Kidney (tissue), 14 donors: ENCODE measurements around the gene ACTG1. TPM values are rescaled to one million over a fixed set of nuclear protein-coding genes. Genes with fewer than 3 reads are reported as not detected.

Experiments used
- DNase-seq, 5 donors: peaks; one replicate each; pipeline ENCODE4 v3.0.0-alpha.2; 2013 to 2020
- FAIRE-seq: peaks from 2 replicates; lab custom pipeline; 2012; peaks lifted over from hg19 to GRCh38; lab: Jason Lieb, UNC
- H3K27ac ChIP-seq, 2 donors: one replicate each; pipeline ENCODE4 v1.7.0; 2013; ENCODE audit warnings: low read depth in 2 of 2, low read length in 2 of 2, inconsistent platforms in 1 of 2
- H3K27me3 ChIP-seq: one replicate; pipeline ENCODE4 v1.7.1; 2013; ENCODE audit warnings: low read length, inconsistent platforms; ENCODE audit not compliant: control insufficient read depth, insufficient read depth
- H3K36me3 ChIP-seq, 3 donors: one replicate each; pipeline versions ENCODE4 v1.7.0 to v1.7.1; 2013; ENCODE audit warnings: low read length in 3 of 3, control low read depth in 1 of 3, inconsistent platforms in 1 of 3; ENCODE audit not compliant: insufficient read depth in 3 of 3, control insufficient read depth in 2 of 3
- H3K4me1 ChIP-seq, 3 donors: one replicate each; pipeline versions ENCODE4 v1.7.0 to v1.7.1; 2013; ENCODE audit warnings: low read length in 3 of 3, inconsistent platforms in 1 of 3, low read depth in 1 of 3; ENCODE audit not compliant: control insufficient read depth in 2 of 3, insufficient read depth in 2 of 3
- H3K4me3 ChIP-seq, 3 donors: one replicate each; pipeline versions ENCODE4 v1.7.0 to v1.8.1; 2013; ENCODE audit warnings: low read length in 3 of 3, control low read depth in 1 of 3, inconsistent platforms in 1 of 3
- H3K9ac ChIP-seq, 3 donors: one replicate each; pipeline versions ENCODE4 v1.7.0 to v1.7.1; 2013; ENCODE audit warnings: low read length in 3 of 3, control low read depth in 1 of 3, inconsistent platforms in 1 of 3
- H3K9me3 ChIP-seq, 3 donors: one replicate each; pipeline versions ENCODE4 v1.7.0 to v1.7.1; 2013; ENCODE audit warnings: low read length in 3 of 3, control low read depth in 1 of 3, inconsistent platforms in 1 of 3; ENCODE audit not compliant: control insufficient read depth in 2 of 3, insufficient read depth in 1 of 3
- intact Hi-C: fragments of 100-400 bp; cut with DNase I; formaldehyde crosslinking; loops from one replicate; pipeline ENCODE4 v1.11.1; 2022
- polyA plus RNA-seq: library from polyadenylated mRNA; stranded (reverse); fragments of 350-450 nt; fragmentation: Illumina TruSeq; extraction: RNeasy Lipid Tissue Mini Kit (QIAGEN cat#74804); gene quantifications from one replicate; pipeline ENCODE4 v1.2.3, GENCODE V29; 2014; ENCODE audit warnings: low read depth, low replicate concordance; ENCODE audit not compliant: insufficient read depth
- total RNA-seq: library from RNA; stranded (reverse); fragmentation: NEBNext Ultra II Directional; extraction: Animal tissue kit (Norgen Biotek cat#: 25700); gene quantifications from one replicate; pipeline ENCODE4 v1.2.1, GENCODE V29; 2021
- TF ChIP-seq, protein P1 (sequence below): IDR thresholded peaks from 3 replicates; pipeline ENCODE4 v1.5.1; 2012; ENCODE audit warnings: mild to moderate bottlenecking, moderate library complexity, borderline replicate concordance; ENCODE audit not compliant: insufficient read depth; ENCODE audit errors: extremely low read depth
- donor health status: control.
- donor health status: control.
- donor health status: control.
- donor health status: control.
- donor health status: control.
- donor health status: DM: yes; HTN: yes; CAD: no.
- donor health status: Normal renal cell carcinoma (clear cell type).

The ACTG1 gene
- total and polyA plus RNA-seq, 2 donors from 2014 or later = 1,350 to 2,632 TPM

DNA sequence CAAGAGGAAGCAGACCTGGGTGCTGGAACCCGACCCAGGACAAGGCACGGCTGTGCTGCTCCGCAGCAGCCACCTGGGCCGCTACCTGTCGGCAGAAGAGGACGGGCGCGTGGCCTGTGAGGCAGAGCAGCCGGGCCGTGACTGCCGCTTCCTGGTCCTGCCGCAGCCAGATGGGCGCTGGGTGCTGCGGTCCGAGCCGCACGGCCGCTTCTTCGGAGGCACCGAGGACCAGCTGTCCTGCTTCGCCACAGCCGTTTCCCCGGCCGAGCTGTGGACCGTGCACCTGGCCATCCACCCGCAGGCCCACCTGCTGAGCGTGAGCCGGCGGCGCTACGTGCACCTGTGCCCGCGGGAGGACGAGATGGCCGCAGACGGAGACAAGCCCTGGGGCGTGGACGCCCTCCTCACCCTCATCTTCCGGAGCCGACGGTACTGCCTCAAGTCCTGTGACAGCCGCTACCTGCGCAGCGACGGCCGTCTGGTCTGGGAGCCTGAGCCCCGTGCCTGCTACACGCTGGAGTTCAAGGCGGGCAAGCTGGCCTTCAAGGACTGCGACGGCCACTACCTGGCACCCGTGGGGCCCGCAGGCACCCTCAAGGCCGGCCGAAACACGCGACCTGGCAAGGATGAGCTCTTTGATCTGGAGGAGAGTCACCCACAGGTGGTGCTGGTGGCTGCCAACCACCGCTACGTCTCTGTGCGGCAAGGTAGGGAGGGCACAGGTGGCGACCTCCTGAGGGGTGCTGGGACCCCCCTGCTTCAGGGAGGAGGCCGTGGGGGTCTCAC, 16.2 kb upstream of the ACTG1 start:
- intact Hi-C loops = no loop called here
- H3K4me1 ChIP-seq = peaks cover 0 to 13% (median 0%) of the 10 kb centered on the region in 3 donors
- H3K27ac ChIP-seq = no peak overlapping the region
- H3K27me3 ChIP-seq = no peaks in the 10 kb centered on the region
- H3K9me3 ChIP-seq = no peaks in the 10 kb centered on the region
- DNase-seq (peak in 3 of 5 donors; percentile 36 to 75 (median 69)), FAIRE-seq (no peak)
- TF ChIP-seq, protein P1, sequence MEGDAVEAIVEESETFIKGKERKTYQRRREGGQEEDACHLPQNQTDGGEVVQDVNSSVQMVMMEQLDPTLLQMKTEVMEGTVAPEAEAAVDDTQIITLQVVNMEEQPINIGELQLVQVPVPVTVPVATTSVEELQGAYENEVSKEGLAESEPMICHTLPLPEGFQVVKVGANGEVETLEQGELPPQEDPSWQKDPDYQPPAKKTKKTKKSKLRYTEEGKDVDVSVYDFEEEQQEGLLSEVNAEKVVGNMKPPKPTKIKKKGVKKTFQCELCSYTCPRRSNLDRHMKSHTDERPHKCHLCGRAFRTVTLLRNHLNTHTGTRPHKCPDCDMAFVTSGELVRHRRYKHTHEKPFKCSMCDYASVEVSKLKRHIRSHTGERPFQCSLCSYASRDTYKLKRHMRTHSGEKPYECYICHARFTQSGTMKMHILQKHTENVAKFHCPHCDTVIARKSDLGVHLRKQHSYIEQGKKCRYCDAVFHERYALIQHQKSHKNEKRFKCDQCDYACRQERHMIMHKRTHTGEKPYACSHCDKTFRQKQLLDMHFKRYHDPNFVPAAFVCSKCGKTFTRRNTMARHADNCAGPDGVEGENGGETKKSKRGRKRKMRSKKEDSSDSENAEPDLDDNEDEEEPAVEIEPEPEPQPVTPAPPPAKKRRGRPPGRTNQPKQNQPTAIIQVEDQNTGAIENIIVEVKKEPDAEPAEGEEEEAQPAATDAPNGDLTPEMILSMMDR = no peak
- no peaks in the 10 kb centered on the region for H3K36me3 ChIP-seq
- no peak overlapping the region for H3K4me3 ChIP-seq
- H3K9ac ChIP-seq = no peak overlapping the region

DNA sequence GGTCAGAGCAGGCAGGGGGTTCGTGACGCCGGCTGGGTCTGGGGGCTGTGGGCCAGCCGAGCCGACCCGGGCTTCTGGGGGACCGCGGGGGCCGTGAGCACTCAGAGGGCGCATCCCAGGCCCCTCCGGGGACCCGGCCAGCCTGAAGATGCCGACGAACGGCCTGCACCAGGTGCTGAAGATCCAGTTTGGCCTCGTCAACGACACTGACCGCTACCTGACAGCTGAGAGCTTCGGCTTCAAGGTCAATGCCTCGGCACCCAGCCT, 15.7 kb upstream of the ACTG1 start:
- Histone ChIP-seq H3K9ac (no peak overlapping the region), H3K36me3 (no peaks in the 10 kb centered on the region), H3K4me1 (peaks cover 0 to 15% (median 0%) of the 10 kb centered on the region in 3 donors), H3K27ac (no peak overlapping the region), H3K9me3 (no peaks in the 10 kb centered on the region), H3K4me3 (no peak overlapping the region), H3K27me3 (no peaks in the 10 kb centered on the region)
- TF ChIP-seq, protein P1 = no peak
- DNase-seq (peak in 1 of 5 donors; percentile 76), FAIRE-seq (no peak)
- intact Hi-C loops = no loop called here

DNA sequence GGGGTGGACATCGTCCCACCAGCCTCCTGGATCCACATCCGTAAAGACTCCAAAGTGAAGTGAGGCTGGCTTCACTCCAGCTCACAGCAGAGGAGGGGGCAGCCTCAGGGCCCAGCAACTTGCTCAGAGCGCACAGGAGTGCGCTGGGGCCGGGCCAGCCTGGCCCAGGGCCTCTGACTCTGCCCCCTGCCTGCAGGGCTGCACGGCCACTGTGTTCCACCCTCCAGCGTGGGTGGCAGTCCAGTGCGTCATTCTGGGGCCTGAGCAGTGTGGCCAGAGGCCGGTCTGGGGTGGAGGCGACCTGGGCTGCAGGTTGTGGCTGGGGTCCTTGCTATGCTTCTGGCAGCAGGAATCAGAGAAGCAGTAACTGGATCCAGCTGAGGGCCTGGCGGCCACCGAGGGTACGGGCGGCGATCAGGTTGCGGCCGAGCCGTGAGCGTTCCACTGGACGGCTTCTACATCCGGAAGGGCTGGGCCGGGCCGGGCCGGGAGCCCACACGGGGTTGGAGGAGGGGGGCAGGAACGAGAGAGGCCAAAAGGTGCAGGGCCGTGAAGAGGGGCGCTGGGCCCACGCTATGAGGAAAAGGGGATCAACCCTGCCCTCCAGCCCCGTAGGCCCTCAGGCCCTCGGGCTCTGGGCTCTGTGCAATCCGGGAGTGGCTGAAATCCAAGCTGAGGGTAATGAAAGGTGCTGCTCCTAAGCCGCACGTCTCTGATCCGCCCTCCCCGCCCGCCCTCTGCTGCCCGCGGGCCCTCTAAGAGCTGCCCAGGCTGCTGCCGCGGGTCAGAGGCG, 15.2 kb upstream of the ACTG1 start, which contains the start of gene FSCN2:
Gene FSCN2 (plus strand): TSS at position 787 of the 793 bp plus-strand sequence. CDS start 155 bp downstream, outside the sequence.
- peaks cover 0 to 15% (median 0%) of the 10 kb centered on the region in 3 donors for H3K4me1 ChIP-seq
- H3K4me3 ChIP-seq = no peak within 1 kb of the TSS
- intact Hi-C loops = no loop called here
- H3K27ac ChIP-seq = no peak within 1 kb of the TSS
- DNase-seq = peak; percentile 76 to 84 (median 79)
- TF ChIP-seq, protein P1 = peak; percentile 7
- no peak for FAIRE-seq
- no peak within 1 kb of the TSS for H3K9ac ChIP-seq
- H3K36me3 ChIP-seq = no peaks in the 10 kb centered on the region
- no peaks in the 10 kb centered on the region for H3K9me3 ChIP-seq
- no peaks in the 10 kb centered on the region for H3K27me3 ChIP-seq
